Caco-2 (cell line): Measurements from ENCODE around the gene NTNG1. TPM values are rescaled to one million over a fixed set of nuclear protein-coding genes. Genes with fewer than 3 reads are reported as not detected.

Experiments used
- BruUV-seq: library from RNA; stranded (reverse); fragments of 400-500 nt; replicated peaks from 2 replicates; lab custom pipeline; 2021; lab: Mats Ljungman, UMichigan
- CTCF ChIA-PET: fragments of 300-600 bp; sonication (Branson Sonifier 250); formaldehyde crosslinking; loops from one replicate; lab custom pipeline; 2022; ENCODE audit warnings: antibody characterized with exemption; lab: Charles Lee
- POLR2A ChIA-PET: fragments of 300-600 bp; sonication (Branson Sonifier 250); formaldehyde crosslinking; loops from one replicate; lab custom pipeline; 2022; ENCODE audit warnings: antibody characterized with exemption; lab: Charles Lee
- DNase-seq, 2 experiments: peaks; one replicate each; pipeline versions ENCODE4 v3.0.0 to v3.0.0-alpha.2; 2020 to 2022
- H3K27me3 ChIP-seq: replicated peaks from 2 replicates; pipeline ENCODE4 v1.6.0; 2011; ENCODE audit warnings: low read length; ENCODE audit not compliant: control insufficient read depth, insufficient read depth
- H3K36me3 ChIP-seq: 2 replicates; pipeline ENCODE4 v1.5.1; 2011; ENCODE audit warnings: low read length; ENCODE audit not compliant: control insufficient read depth, insufficient read depth
- H3K4me1 ChIP-seq: fragments of 250-450 bp; sonication (Bioruptor Pico); 2 replicates; pipeline ENCODE4 v1.5.1; 2020; ENCODE audit warnings: mild to moderate bottlenecking
- H3K4me3 ChIP-seq: 2 replicates; pipeline ENCODE4 v1.5.1; 2011; ENCODE audit warnings: low read depth, mild to moderate bottlenecking, control low read depth, low read length
- H3K9me3 ChIP-seq: fragments of 250-450 bp; sonication (Bioruptor Pico); 2 replicates; pipeline ENCODE4 v1.5.1; 2020; ENCODE audit warnings: mild to moderate bottlenecking, moderate library complexity
- H3K27ac Mint-ChIP-seq: one replicate; pipeline ENCODE4 v1.8.0; 2022; ENCODE audit warnings: mixed read lengths; ENCODE audit not compliant: unreplicated experiment
- H3K27me3 Mint-ChIP-seq: one replicate; pipeline ENCODE4 v1.8.0; 2022; ENCODE audit warnings: mixed read lengths; ENCODE audit not compliant: insufficient read depth, unreplicated experiment
- H3K36me3 Mint-ChIP-seq: one replicate; pipeline ENCODE4 v1.8.0; 2022; ENCODE audit warnings: mild to moderate bottlenecking, mixed read lengths; ENCODE audit not compliant: insufficient read depth, unreplicated experiment
- H3K4me1 Mint-ChIP-seq: one replicate; pipeline ENCODE4 v1.8.0; 2022; ENCODE audit warnings: low read depth, mixed read lengths; ENCODE audit not compliant: unreplicated experiment
- H3K4me3 Mint-ChIP-seq: one replicate; pipeline ENCODE4 v1.8.0; 2022; ENCODE audit warnings: mild to moderate bottlenecking, moderate library complexity, mixed read lengths; ENCODE audit not compliant: unreplicated experiment
- H3K9me3 Mint-ChIP-seq: one replicate; pipeline ENCODE4 v1.8.0; 2022; ENCODE audit warnings: mixed read lengths; ENCODE audit not compliant: unreplicated experiment
- intact Hi-C: fragments of 100-400 bp; cut with micrococcal nuclease; formaldehyde crosslinking; loops from one replicate; pipeline ENCODE4 v1.10.0; 2022; ENCODE audit not compliant: unreplicated experiment
- total RNA-seq: library from RNA; stranded (reverse); gene quantifications from 2 replicates; pipeline ENCODE4 v1.2.3, GENCODE V29; 2022
- TF ChIP-seq, protein P1 (sequence below), 2 experiments: fragments of 200-600 bp in 1 of 2; IDR thresholded peaks; 1 replicate in 1 of 2; 2 replicates in 1 of 2; pipeline versions ENCODE4 v1.5.1 to v1.8.0; 2011 to 2022; ENCODE audit warnings: antibody characterized with exemption in 1 of 2, control low read depth in 1 of 2, inconsistent platforms in 1 of 2, low read depth in 1 of 2, low read length in 1 of 2, mild to moderate bottlenecking in 1 of 2, moderate library complexity in 1 of 2; ENCODE audit not compliant: insufficient read depth in 1 of 2, severe bottlenecking in 1 of 2, unreplicated experiment in 1 of 2

The NTNG1 gene
- total RNA-seq, 1 experiment from 2014 or later, result not detected

DNA sequence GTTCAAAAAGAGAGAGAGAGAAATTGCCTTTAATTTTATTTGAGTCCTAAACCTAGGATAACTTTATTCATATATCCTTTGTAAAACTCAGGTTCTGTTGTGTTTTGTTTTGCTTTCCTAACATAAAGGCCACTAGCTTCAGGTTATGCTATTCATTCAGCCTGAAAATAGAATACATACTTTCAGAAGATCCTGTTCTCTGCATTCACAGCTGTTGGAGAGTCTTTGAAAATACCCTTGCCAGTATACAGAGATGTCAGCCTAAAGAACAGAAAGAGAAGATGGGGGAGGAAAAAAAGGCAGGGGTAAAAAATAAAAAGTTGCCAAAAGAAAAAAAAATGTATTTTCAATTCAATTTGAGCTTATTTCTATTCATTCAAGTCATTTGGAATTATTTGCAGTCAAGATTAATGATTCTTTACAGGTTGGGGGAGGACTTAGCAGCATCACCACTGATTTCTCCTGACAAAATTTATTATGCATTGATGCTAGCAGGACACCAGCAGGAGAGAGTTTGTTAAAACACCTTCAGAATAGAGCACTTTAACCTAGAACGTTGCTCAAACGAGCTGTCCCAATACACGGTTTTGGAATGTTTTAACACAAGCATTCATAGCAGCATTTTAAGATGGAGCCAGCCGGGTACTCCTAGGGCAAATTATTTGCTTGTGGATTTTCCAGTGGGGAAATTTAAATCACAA is 318.5 kb downstream of the NTNG1 start:
- CTCF ChIA-PET, result no interaction called here
- H3K27me3 Mint-ChIP-seq, result peaks cover 3% of the 10 kb centered on the region
- TF ChIP-seq, protein P1, sequence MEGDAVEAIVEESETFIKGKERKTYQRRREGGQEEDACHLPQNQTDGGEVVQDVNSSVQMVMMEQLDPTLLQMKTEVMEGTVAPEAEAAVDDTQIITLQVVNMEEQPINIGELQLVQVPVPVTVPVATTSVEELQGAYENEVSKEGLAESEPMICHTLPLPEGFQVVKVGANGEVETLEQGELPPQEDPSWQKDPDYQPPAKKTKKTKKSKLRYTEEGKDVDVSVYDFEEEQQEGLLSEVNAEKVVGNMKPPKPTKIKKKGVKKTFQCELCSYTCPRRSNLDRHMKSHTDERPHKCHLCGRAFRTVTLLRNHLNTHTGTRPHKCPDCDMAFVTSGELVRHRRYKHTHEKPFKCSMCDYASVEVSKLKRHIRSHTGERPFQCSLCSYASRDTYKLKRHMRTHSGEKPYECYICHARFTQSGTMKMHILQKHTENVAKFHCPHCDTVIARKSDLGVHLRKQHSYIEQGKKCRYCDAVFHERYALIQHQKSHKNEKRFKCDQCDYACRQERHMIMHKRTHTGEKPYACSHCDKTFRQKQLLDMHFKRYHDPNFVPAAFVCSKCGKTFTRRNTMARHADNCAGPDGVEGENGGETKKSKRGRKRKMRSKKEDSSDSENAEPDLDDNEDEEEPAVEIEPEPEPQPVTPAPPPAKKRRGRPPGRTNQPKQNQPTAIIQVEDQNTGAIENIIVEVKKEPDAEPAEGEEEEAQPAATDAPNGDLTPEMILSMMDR (IDR thresholded peaks at IDR 0.05; ENCODE audit: insufficient read depth in 1 of 2, low read depth in 1 of 2, low read length in 1 of 2, severe bottlenecking in 1 of 2, unreplicated experiment in 1 of 2), result no peak

DNA sequence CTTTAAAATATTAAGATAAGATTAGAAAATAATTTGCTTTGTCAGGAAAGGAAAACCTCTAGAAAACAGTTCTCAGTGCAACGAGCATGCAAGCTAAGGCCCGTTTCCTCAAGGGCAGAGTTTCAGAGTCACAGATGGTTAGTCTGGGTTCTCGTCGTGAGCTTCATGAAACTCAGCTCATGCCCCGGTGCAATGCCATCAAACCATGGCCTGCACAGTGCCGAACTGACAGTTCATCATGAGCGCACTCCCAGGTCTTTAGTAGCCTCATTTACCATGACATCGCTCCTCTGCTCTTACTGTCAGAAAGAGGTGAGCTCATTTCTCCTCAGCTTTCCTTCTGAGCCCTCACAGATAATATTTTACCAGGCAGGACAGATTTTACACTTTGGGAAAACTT is 319.2 kb downstream of the NTNG1 start:
- no peak for DNase-seq
- ChIA-PET CTCF (no interaction called here), POLR2A (no interaction called here)
- Mint-ChIP-seq H3K27me3 (peaks cover 6% of the 10 kb centered on the region), H3K36me3 (no peaks in the 10 kb centered on the region), H3K9me3 (no peaks in the 10 kb centered on the region), H3K4me1 (no peaks in the 10 kb centered on the region), H3K27ac (no peak overlapping the region), H3K4me3 (no peak overlapping the region)
- intact Hi-C loops, result no loop called here
- TF ChIP-seq, protein P1 (IDR thresholded peaks at IDR 0.05; ENCODE audit: insufficient read depth in 1 of 2, low read depth in 1 of 2, low read length in 1 of 2, severe bottlenecking in 1 of 2, unreplicated experiment in 1 of 2), result no peak
- Histone ChIP-seq H3K27me3 (no peaks in the 10 kb centered on the region), H3K4me3 (no peak overlapping the region), H3K36me3 (no peaks in the 10 kb centered on the region), H3K9me3 (no peaks in the 10 kb centered on the region), H3K4me1 (no peaks in the 10 kb centered on the region)
- BruUV-seq, result no TSS peak

More for the DNA sequence above, 318.5 kb downstream of the NTNG1 start:
- Histone ChIP-seq H3K36me3 (no peaks in the 10 kb centered on the region), H3K4me1 (no peaks in the 10 kb centered on the region), H3K9me3 (no peaks in the 10 kb centered on the region), H3K4me3 (no peak overlapping the region), H3K27me3 (no peaks in the 10 kb centered on the region)
- Mint-ChIP-seq H3K27ac (no peak overlapping the region), H3K4me1 (no peaks in the 10 kb centered on the region), H3K36me3 (no peaks in the 10 kb centered on the region), H3K9me3 (no peaks in the 10 kb centered on the region), H3K4me3 (no peak overlapping the region)
- intact Hi-C loops, result no loop called here
- POLR2A ChIA-PET, result no interaction called here
- no peak for DNase-seq
- no TSS peak for BruUV-seq

GRCh38 chr1:107464827-107465226 is 324.0 kb downstream of the NTNG1 start:
- Mint-ChIP-seq H3K36me3 (no peaks in the 10 kb centered on the region), H3K4me3 (no peak overlapping the region), H3K4me1 (no peaks in the 10 kb centered on the region), H3K27ac (no peak overlapping the region), H3K9me3 (no peaks in the 10 kb centered on the region), H3K27me3 (peaks cover 6% of the 10 kb centered on the region)
- Histone ChIP-seq H3K4me3 (no peak overlapping the region), H3K9me3 (no peaks in the 10 kb centered on the region), H3K4me1 (no peaks in the 10 kb centered on the region), H3K36me3 (no peaks in the 10 kb centered on the region), H3K27me3 (no peaks in the 10 kb centered on the region)
- intact Hi-C loops, result no loop called here
- no TSS peak for BruUV-seq
- DNase-seq, result no peak
- ChIA-PET CTCF (no interaction called here), POLR2A (no interaction called here)
- TF ChIP-seq, protein P1 (IDR thresholded peaks at IDR 0.05; ENCODE audit: insufficient read depth in 1 of 2, low read depth in 1 of 2, low read length in 1 of 2, severe bottlenecking in 1 of 2, unreplicated experiment in 1 of 2), result no peak
